DOHH2 (cell line): ENCODE results near the gene CACNB4.

ENCODE experiments used
- CTCF ChIP-seq: fragments of 200-600 bp; sonication (generic); IDR thresholded peaks from one replicate; pipeline ENCODE4 v1.5.1; 2014; ENCODE audit warnings: antibody characterized with exemption, mild to moderate bottlenecking, low read depth, low read length; ENCODE audit not compliant: poor library complexity, severe bottlenecking
- EZH2phosphoT487 ChIP-seq: fragments of 200-600 bp; sonication (generic); IDR thresholded peaks from 2 replicates; pipeline ENCODE4 v1.6.1; 2017; ENCODE audit warnings: borderline replicate concordance, mild to moderate bottlenecking, antibody characterized with exemption, low read length, moderate library complexity, mixed read lengths

- TF ChIP-seq CTCF = peak; percentile 100
- no peak for TF ChIP-seq EZH2phosphoT487
These were observed 73.1 kb downstream of the CACNB4 start for GRCh38 chr2:152025678-152026287.
